Inflammatory macrophage treated with lipopolysaccharide for 1 hour (primary cell): ENCODE data around the gene SMARCAL1.

Experiments
- DNase-seq, 2 donors: peaks; one replicate each; pipeline ENCODE4 v3.0.0-alpha.2; 2020 to 2022

The SMARCAL1 gene

DNA sequence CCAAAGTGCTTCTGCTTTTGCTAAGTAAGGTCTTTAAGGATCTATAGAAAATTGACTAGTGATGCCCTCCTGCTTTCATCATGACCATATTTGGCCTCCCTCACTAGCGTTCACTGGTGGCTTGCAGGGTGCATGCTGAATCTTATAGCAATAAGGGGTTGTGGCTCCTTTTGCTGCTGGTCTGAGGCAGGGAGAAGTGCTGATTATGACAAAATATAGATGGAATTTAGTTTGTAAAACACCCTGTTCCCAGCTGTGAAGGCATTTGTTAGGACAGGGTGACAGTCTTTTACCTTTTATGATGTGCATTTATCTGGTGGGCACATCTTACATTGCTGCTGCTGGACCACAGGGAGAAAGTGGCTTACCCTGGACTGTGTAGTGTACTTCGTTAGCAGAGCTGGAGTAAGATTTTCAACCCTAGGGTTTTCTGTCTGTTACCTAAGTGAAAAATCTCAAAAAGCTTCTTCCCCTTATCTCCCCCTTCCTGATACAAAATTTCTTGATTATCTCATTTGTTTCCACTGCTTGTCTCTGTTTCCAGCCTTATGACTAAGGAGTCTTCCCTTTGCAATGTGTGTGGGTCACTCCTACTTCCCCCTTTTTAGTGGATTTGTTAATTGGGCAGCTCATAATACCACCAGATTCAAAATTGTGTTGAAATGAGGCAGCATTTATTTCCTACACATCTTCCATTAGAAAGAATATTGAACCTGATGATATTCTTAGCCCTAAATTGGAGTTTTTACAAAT is 65.2 kb downstream of the SMARCAL1 start:
- peak; percentile 81 to 96 for DNase-seq

DNA sequence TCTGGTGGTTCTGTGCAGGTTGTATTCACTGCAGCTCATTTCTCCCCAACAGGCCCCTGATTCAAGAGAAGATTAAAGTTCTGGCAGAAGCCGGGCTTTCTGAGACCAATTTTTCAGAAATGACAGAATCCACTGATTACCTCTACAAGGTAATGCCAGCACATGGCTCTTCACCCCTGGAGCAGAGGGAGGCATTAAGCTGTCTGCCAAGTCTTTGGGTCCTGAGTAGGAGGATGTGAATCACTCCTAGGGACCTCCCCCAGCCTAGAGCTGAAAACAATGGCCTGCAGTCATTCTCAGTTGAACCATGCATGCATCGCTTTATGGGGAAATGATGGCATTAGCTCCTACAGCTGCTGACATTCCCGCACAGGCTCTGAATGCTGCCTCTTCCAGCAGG is 65.9 kb downstream of the SMARCAL1 start:
- peak; percentile 59 to 85 for DNase-seq

DNA sequence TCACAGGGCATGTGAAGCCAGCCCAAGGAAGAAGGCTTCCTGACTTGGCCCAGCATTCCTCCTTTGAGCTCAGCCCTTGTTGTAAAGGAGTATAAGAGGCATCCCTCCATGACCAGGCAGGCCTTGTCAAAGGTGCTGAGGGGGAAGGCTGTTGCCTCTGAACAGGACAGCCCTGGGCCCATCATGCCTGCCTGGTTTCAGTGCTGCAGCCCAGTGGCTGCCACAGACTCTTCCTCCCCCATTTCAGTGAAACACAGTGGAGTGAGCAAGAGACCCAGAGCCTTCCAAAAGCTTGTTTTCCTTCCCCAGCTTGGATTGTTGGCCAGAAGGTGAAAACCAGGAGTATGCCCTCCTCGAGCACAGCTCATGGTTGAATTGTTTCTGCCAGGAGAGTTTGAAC is 66.5 kb downstream of the SMARCAL1 start:
- no peak for DNase-seq

DNA sequence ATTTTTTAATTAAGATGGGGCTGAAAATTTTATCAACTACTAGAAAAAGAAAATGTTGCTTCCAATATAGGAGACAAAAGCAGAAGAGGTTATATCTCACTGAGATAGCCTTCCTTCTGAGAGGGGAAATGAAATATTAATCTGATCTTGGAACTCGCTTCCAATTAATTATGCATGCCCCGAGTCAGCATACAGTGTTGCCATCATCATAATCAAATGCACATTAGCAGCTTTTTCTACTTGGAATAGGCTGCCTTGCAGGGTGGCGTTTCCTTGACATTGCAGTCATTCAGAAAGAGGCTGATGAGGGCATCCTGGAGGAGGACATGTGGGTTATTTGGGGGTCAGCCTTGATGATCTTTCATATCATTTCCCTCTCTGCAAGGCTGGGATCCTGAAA is 67.9 kb downstream of the SMARCAL1 start:
- no peak for DNase-seq

DNA sequence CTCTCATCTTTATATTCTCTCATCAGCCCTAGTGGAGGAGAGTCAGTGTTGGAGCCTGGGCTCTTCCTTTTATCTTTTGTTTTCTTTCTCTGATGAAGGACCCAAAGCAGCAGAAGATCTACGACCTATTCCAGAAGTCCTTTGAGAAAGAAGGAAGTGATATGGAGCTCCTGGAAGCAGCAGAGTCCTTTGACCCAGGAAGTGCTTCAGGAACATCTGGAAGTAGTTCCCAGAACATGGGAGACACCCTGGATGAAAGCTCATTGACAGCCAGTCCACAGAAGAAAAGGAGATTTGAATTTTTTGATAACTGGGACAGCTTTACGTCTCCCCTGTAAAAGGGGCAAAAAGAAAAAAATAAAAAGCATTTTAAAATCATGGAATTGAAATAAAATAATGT is 70.4 kb downstream of the SMARCAL1 start:
- no peak for DNase-seq

DNA sequence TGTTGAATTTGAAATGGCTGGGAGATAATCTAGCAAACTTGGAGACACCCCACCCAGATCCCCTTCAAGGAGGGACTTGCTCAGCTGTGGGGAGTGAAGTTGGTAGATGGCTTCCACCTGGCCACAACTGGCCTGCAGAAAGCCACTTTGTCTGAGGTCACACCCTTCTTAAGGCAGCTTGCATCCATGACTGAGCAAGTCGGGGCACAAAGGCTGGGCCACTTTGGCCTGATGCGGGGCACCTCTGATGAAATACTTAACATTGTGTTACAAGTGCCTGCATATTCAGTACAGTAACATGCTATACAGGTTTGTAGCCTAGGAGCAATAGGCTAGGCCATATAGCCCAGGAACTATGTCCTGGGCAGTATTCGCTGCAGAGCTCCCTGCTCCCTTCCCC is 73.0 kb downstream of the SMARCAL1 start:
- no peak for DNase-seq

DNA sequence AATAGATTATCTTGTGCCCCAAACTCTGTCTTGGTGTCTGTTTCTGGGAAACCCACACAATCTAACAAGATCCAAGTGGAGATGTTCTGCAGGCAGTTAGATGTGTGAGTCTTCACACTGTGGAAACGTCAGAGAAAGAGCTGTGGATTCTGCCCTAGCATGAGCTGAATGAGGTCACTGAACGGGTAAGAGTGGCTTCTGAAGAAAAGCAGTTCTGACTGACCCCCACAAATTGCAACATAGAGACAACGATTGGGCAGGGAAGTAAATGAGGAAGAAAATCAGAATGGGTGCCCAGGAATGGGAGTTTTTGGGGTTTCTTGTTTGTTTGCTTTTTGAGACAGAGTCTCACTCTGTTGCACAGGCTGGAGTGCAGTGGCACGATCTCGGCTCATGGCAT is 73.5 kb downstream of the SMARCAL1 start:
- peak; percentile 88 to 95 for DNase-seq

DNA sequence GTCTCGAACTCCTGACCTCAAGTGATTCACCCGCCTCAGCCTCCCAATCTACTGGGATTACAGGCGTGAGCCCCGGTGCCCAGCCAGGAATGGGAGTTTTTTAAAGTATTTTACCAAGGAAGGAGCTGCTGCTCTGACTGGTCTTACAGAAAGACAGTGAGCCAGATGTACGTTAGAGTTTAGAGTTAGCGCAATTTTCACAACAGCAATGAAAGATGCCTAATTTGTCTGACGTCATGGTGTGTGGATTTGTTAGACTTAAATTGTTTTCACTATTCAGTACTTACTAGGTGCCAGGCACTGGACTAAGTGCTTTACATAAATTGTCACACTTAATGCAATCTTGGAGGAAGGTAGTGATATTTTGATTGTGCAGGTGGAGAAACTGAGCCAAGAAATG is 74.0 kb downstream of the SMARCAL1 start:
- no peak for DNase-seq

DNA sequence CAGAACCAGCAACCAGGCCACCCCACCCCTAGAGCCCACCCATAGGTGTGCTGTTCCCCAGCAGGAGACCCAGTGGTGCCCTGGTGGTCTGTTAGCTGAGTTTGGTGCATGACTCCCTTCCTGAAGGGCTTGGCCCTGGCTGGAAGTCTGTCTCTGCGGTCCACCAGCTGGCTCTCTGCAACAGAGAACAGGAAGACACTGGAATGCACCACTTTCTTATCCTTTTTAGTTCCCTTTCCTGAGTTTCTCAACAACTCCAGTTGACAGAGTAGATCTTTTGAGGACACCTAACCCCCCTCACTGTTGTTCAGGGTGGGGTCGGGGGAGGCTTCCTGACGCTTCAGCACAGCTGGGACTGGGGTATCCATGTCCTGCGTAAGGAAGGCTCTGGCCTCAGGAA is 74.4 kb downstream of the SMARCAL1 start:
- peak; percentile 56 to 66 for DNase-seq

DNA sequence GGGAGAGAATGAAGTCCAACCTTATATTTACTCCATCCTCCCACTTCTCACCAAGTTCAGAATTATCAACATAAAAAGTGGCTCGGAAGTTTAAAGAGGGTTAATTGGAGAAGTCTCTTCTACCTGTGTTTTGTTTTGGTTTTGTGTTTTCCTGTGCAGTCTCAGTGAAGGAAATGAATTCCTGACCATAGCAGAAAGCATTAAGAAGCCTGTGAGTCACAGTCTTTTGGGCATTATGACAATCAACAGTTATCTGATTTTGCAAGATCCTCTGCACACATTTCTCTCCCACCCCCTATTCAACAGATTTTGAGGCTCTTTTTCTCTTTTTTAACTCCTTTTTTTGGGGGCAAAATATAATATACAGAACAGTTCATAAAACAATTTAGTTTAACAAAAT is 77.8 kb downstream of the SMARCAL1 start:
- peak; percentile 30 to 47 for DNase-seq

DNA sequence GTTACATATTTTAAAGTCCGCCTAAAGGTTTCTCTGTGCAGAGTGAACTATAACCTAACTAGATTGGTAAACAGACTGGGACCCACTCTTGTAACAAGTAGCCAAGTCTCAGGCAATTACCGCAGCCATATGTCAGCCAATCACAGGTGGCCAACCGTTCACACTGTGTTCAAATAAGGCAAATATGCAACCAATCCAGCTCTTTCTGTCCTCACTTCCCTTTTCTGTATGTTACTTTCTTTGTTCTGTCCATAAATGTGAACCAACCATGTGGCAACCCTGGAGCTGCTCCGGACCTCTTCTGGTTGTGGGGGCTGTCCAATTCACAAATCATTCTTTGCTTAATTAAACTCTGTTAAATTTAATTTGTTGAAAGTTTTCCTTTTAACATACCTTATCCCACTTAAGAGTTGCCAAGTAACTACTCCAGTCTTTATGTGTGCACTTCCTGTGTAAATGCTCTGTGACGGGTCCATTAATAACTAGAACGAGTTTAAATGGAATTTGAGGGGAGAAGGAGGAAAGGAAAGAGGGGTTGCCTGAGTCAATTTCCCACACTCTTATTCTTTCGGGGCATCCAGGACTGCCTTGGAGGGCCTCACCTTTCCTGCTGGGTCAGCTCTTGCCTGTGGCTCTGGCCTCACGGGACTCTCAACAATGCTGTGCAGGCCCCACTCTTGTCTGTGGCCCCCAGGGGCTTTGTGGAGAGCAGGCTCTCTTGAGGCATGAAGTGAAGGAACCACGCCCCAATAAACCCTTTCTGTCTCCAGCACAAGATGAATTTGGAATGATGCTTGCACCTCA is 79.7 kb downstream of the SMARCAL1 start:
- peak; percentile 31 to 35 for DNase-seq

DNA sequence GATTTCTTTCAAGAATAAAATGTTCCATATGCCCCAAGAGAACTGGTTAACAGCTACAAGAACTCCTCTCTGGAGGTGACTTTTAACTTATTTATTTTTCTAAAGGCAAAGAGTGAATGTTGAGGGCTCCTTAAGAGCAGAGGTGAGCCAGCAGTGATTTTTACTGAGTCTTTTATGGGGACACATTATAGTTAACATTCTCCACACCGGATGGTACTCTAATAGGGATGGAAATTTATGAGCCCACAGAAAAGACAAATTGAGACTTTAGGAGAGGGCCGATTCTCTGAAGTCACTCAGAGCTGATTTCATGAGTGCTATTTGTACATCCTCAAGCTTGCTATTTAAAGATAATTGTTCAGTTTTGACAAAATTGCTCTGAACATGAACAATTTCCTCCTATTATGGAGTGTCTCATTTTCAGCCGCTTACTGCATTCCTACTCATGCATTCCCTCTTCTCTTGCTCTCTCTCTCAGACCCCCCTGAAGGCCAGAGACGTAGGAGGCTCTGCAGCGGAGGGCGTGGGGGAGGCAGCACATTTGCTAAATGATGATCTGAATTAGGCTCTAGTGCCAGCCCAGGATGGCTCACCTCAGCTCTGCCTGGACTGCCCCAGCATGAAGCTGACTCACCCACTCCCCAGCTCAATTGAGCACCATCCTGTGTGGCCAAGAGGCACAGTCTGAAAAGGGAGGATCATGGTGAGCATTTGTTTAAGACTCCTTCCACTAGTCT is 80.5 kb downstream of the SMARCAL1 start:
- DNase-seq, result no peak

DNA sequence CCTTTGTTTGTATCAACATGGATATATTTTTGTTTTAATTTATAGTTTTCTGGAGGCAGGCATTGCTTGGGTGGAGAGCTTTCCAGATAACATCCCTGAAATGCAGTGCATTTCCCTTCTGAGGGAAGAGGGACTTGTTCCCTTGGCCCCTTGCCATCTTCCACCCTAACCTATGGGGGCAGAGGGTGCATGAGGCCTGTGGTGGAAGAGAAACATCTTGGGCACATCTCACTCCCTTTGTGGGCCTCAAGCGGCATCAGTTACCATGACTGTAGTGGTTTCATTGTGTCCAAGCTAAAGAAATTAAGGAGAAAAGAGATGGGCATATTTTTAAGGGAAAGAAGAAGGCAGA is 81.0 kb downstream of the SMARCAL1 start:
- DNase-seq, result no peak

DNA sequence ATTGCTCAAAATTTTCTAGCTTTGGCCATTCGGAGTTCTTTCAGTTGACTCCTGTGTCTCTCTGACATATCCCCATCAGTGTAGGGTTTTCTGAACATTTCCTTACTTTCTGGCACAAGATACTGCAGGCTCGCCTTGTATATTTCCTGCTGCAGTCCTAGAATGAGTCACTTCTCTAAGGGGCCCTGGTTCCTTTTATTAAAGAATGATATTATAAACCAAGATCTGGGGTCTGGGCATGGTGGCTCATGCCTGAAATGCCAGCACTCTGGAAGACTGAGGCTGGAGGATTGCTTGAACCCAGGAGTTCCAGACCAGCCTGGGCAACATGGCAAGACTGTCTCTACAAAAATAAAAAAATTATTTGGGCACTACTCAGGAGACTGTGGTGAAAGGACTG is 83.4 kb downstream of the SMARCAL1 start:
- peak in 1 of 2 donors; percentile 33 for DNase-seq

DNA sequence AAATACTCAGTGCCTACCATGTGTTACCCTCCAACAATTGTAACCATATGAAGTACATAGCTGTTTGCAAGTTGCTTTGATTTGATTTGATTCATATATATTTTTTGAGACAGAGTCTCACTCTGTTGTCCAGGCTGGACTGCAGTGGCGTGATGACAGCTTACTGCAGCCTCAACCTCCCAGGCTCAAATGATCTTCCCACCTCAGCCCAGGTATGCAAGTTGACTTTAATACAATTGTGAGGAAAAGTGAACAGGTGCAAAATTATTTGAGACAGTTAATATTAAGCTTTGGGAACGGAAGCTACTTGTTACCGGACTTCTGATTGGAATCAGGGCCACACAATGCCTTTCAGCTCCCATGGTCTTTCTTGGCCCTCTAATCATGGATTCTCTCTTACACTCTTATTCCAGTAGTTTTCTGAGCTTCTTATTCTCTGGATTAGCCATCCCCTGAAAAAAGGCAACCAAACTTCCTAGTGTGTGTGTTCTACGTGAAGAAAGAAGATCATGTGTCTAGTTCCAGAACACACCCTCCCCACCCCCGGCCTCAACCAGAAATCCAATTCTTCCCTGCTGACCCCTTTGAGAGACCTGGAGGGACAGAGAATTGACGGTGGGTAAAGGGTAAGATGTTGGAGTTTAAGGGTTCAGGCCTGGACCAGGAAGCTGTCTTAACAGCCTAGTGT is 85.2 kb downstream of the SMARCAL1 start:
- DNase-seq, result no peak

DNA sequence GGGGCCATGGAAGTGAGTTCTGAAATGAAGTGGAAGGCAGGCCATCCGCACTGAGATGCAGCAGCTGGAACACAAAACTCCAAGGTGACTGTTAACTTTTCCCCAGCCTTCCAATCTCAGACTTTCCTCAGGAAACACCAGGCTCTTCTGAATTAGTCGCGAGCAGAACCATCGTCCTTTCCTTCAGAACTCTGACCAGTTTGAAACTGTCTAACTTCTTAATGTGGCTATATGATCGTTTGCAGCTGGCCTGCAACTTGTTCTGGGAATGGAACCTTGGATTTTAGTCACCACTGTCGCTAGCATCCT is 85.7 kb downstream of the SMARCAL1 start:
- no peak for DNase-seq

DNA sequence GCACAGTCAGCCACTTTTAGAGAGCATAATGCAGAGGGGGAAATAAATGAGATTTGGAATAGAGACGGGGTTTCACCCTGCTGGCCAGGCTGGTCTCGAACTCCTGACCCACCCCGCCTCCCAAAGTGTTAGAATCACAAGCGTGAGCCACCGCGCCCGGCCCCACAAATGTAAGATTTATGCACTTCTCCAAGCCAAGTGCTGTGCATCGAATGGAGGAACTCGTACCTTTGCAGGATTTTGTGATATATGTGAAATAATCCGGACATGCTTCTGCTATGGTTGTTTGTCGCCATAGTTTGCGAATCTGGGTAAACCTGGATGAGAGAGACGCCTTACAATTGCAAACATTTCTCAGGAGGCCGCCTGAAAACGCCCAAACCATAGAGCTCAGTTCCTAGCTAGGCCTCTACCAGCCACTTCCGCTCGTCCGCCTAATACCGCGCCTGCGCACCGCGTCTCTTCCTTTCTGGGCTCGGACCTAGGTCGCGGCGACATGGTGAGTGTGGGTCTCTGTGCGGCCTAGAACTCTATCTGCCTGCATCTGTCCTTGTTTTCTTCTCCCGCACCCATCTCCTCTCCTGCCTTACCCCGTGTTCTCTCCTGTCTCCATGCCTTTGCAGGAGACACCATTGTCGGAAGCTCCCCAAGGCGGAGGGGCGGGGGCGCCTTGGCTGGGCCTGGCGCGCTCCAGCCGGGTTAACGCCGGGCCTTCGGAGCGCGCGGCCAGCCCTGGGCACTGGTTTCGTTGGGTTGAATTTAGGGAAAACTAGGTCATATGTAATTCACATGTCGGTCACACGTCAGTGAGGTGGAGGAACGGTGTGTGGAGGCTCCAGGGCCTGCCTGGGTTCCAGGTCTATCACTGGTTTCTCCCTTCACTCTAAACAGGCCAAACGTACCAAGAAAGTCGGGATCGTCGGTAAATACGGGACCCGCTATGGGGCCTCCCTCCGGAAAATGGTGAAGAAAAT is 86.4 kb downstream of the SMARCAL1 start, which contains the start of gene RPL37A:
Gene RPL37A (plus strand): TSS at position 466 of the 974 bp plus-strand sequence. CDS start 31 bp downstream, at position 497.
- DNase-seq, result peak; percentile 92 to 97

DNA sequence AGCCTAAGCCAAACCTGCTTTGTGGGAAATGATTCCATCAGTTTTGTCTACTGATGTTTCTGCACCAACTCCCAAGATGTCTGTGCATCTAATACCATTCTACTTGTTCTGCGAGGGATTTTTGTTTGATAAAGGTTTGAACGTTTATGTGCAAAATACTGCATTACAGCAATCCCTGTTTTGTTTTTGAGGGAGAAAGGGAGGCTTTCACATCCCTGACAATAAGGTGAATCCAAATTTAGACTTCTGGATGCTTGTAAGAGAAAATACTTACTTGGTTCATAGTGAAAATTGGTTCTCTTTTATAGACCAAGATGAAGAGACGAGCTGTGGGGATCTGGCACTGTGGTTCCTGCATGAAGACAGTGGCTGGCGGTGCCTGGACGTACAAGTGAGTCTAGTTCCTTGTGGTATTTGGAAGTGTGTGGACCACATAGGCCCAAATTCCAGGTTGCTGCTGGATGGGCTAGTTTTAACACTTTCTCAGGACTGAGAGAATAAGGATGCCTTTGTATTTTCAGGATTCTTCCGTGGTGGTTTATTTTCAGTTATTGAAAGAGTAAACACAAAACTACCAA is 87.4 kb downstream of the SMARCAL1 start:
- no peak for DNase-seq

DNA sequence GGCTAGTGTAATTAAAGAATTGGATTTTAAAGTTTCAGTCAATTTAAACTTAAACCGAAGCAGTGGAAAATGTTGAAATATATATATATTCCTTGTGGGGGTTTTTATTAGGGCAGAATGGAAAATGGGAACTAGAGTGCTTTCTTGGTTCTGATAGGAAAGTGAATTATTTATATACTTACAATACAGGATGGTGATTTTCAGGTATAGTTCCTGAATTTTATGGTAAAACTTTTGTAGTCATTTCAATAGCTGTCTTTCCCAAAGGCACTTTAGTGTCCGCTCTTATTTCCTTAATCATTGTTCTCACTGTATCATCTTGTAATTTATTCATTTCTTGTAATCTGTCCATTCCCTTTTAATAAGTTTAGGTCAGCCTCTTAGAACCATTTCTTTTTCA is 88.3 kb downstream of the SMARCAL1 start:
- no peak for DNase-seq

DNA sequence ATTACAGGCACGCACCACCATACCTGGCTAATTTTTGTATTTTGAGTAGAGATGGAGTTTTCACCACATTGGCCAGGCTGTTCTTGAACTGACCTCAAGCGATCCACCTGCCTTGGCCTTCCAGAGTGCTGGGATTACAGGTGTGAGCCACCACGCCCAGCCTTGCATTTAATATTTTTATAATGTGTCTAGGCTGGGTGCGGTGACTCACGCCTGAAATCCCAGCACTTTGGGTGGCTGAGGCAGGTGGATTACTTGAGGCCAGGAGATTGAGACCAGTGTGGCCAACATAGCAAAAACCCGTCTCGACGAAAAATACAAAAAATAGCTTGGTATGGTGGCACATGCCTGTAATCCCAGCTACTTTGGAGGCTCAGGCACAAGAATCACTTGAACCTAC is 89.6 kb downstream of the SMARCAL1 start:
- DNase-seq, result no peak

DNA sequence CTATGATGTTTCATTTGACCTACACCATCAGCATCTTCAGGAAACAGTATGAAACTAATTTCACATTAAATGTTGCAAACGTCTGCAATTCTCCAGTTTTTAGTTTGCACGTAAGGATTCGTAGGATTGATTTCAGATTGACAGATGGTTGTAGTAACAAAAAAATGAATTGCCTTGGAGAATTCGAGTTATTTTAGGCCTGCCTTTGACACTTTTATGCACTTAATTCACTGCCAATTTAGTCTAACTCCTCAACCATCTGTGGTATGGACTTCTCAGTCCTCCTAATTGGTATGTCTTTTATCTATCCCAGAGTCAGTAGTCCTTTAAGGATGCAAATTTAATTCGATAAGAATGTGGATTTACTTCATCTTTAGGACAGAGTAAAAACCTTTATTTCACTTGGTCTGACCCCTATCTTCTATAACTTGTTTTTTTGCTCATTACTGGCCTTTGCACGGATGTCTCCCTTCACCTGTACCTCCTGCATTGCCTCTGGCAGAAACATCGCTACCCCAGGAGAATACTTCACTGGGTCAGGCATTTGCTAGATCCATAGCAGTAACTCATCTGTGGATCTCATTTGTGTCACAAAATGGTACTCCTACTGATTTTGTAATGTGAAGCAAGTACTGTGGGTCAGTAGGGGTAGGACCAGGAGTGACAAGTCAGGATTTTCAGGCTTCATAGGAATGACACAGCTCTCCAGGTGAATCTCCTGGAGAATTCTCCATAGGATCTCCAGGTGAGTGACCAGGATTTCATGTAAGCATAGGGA is 90.3 kb downstream of the SMARCAL1 start:
- DNase-seq, result no peak
